Measurements from ENCODE around the gene EPO.
"Not testable (repeated sequence)": the region's sequence is repeated elsewhere in the genome, so short reads cannot be mapped to it uniquely, and the experiment has no call there.

Gene EPO

GRCh38 chr7:100744605-100745004 lies 24.3 kb downstream of the EPO start:
- no peaks in the 10 kb centered on the region for H3K9me3 ChIP-seq
- H3K27ac ChIP-seq, result no peak overlapping the region
- H3K27me3 ChIP-seq, result peaks cover 29% of the 10 kb centered on the region
- TF ChIP-seq CTCF (IDR thresholded peaks at IDR 0.05), result no peak
- no peaks in the 10 kb centered on the region for H3K36me3 ChIP-seq
- no peaks in the 10 kb centered on the region for H3K4me1 ChIP-seq (ENCODE audit: control insufficient read depth in 1 of 2, insufficient read depth in 1 of 2, low read depth in 1 of 2, low read length in 1 of 2)
- no peak overlapping the region for H3K4me3 ChIP-seq (ENCODE audit: low read depth in 1 of 2, low read length in 1 of 2)

- H3K9me3 ChIP-seq, result no peaks in the 10 kb centered on the region
- H3K4me1 ChIP-seq (ENCODE audit: control insufficient read depth in 1 of 2, insufficient read depth in 1 of 2, low read depth in 1 of 2, low read length in 1 of 2), result no peaks in the 10 kb centered on the region
- H3K27me3 ChIP-seq, result peaks cover 31% of the 10 kb centered on the region
- H3K4me3 ChIP-seq (ENCODE audit: low read depth in 1 of 2, low read length in 1 of 2), result no peak overlapping the region
- no peaks in the 10 kb centered on the region for H3K36me3 ChIP-seq
- no peak overlapping the region for H3K27ac ChIP-seq
- no peak for TF ChIP-seq CTCF (IDR thresholded peaks at IDR 0.05)
Observed at GRCh38 chr7:100745184-100745583, 24.9 kb downstream of the EPO start.

- Histone ChIP-seq H3K9me3 (no peaks in the 10 kb centered on the region), H3K36me3 (no peaks in the 10 kb centered on the region), H3K27ac (no peak overlapping the region), H3K4me3 (ENCODE audit: low read depth in 1 of 2, low read length in 1 of 2) (no peak overlapping the region), H3K27me3 (peaks cover 28% of the 10 kb centered on the region), H3K4me1 (ENCODE audit: control insufficient read depth in 1 of 2, insufficient read depth in 1 of 2, low read depth in 1 of 2, low read length in 1 of 2) (no peaks in the 10 kb centered on the region)
- TF ChIP-seq CTCF (IDR thresholded peaks at IDR 0.05), result no peak
Observed at GRCh38 chr7:100752994-100753393, 32.7 kb downstream of the EPO start.

- H3K36me3 ChIP-seq, result no peaks in the 10 kb centered on the region
- peaks cover 28% of the 10 kb centered on the region for H3K27me3 ChIP-seq
- H3K4me1 ChIP-seq (ENCODE audit: control insufficient read depth in 1 of 2, insufficient read depth in 1 of 2, low read depth in 1 of 2, low read length in 1 of 2), result no peaks in the 10 kb centered on the region
- no peak overlapping the region for H3K27ac ChIP-seq
- no peak for TF ChIP-seq CTCF (IDR thresholded peaks at IDR 0.05)
- no peak overlapping the region for H3K4me3 ChIP-seq (ENCODE audit: low read depth in 1 of 2, low read length in 1 of 2)
- H3K9me3 ChIP-seq, result no peaks in the 10 kb centered on the region
Observed at GRCh38 chr7:100753750-100754149, 33.5 kb downstream of the EPO start.

GRCh38 chr7:100759357-100760171 lies 39.3 kb downstream of the EPO start:
- H3K36me3 ChIP-seq, result no peaks in the 10 kb centered on the region
- no peaks in the 10 kb centered on the region for H3K9me3 ChIP-seq
- no peaks in the 10 kb centered on the region for H3K4me1 ChIP-seq (ENCODE audit: control insufficient read depth in 1 of 2, insufficient read depth in 1 of 2, low read depth in 1 of 2, low read length in 1 of 2)
- H3K4me3 ChIP-seq (ENCODE audit: low read depth in 1 of 2, low read length in 1 of 2), result no peak overlapping the region
- H3K27me3 ChIP-seq, result no peaks in the 10 kb centered on the region
- no peak overlapping the region for H3K27ac ChIP-seq
- TF ChIP-seq CTCF (IDR thresholded peaks at IDR 0.05), result no peak

- not testable (repeated sequence) for H3K9me3 ChIP-seq; H3K4me3 ChIP-seq (ENCODE audit: low read depth in 1 of 2, low read length in 1 of 2); H3K36me3 ChIP-seq; H3K4me1 ChIP-seq (ENCODE audit: control insufficient read depth in 1 of 2, insufficient read depth in 1 of 2, low read depth in 1 of 2, low read length in 1 of 2); H3K27me3 ChIP-seq; H3K27ac ChIP-seq
Observed at GRCh38 chr7:100762841-100763240, 42.6 kb downstream of the EPO start.

Measured in neutrophil (primary cell).